Esophagus squamous epithelium (tissue), 5 donors: ENCODE results near the gene SPAM1. TPM values are rescaled to one million over a fixed set of nuclear protein-coding genes. Genes with fewer than 3 reads are reported as not detected.

Source experiments
- DNase-seq: peaks from one replicate; lab custom pipeline; 2025; lab: John Stamatoyannopoulos, UW
- H3K27ac ChIP-seq, 4 donors: fragments of 200-600 bp; sonication (generic); one replicate each; pipeline ENCODE4 v1.5.1; 2016 to 2019; ENCODE audit warnings: mild to moderate bottlenecking in 1 of 4
- H3K27me3 ChIP-seq, 4 donors: fragments of 200-600 bp; sonication (generic); 1 replicate in 3 of 4; 2 replicates in 1 of 4; pipeline versions ENCODE4 v1.5.1 to v1.6.0; 2017 to 2021; ENCODE audit warnings: antibody characterized with exemption in 1 of 4
- H3K36me3 ChIP-seq, 3 donors: fragments of 200-600 bp; sonication (generic); one replicate each; pipeline ENCODE4 v1.5.1; 2016 to 2019
- H3K4me1 ChIP-seq, 3 donors: fragments of 200-600 bp; sonication (generic); one replicate each; pipeline ENCODE4 v1.5.1; 2017 to 2019
- H3K4me3 ChIP-seq, 4 donors: fragments of 200-600 bp; sonication (generic); 1 replicate in 3 of 4; 2 replicates in 1 of 4; pipeline ENCODE4 v1.5.1; 2016 to 2019; ENCODE audit warnings: mild to moderate bottlenecking in 2 of 4, moderate library complexity in 1 of 4
- H3K9me3 ChIP-seq, 3 donors: fragments of 200-600 bp; sonication (generic); one replicate each; pipeline ENCODE4 v1.5.1; 2016 to 2019
- POLR2A ChIP-seq, 4 donors: fragments of 450-650 bp; IDR thresholded peaks; one replicate each; pipeline ENCODE4 v1.6.1; 2017; ENCODE audit warnings: antibody characterized with exemption in 4 of 4, mild to moderate bottlenecking in 4 of 4, moderate library complexity in 3 of 4
- whole genome bisulfite sequencing, 2 donors: methylation state at CpG; one replicate each; pipeline ENCODE4 v1.1.5; 2018; 5-methylcytosine and 5-hydroxymethylcytosine counted together
- intact Hi-C: fragments of 100-400 bp; cut with DNase I; formaldehyde crosslinking; loops from one replicate; pipeline ENCODE4 v1.15.0; 2022
- total RNA-seq, 4 donors: library from RNA; depleted of rRNA; stranded (reverse); fragments of >200 nt; gene quantifications; one replicate each; pipeline ENCODE4 v1.1.0, GENCODE V29; 2016
- TF ChIP-seq, protein P1 (sequence below), 6 experiments: fragments of 450-650 bp in 4 of 6; fragments of 200-600 bp in 2 of 6; sonication (generic) in 2 of 6; IDR thresholded peaks; one replicate each; pipeline ENCODE4 v1.5.1; 2016 to 2019; ENCODE audit warnings: antibody characterized with exemption in 6 of 6, mild to moderate bottlenecking in 4 of 6, moderate library complexity in 4 of 6
- donor health status: DM: yes; HTN: yes; CAD: no.

SPAM1 gene
- total RNA-seq, 4 donors from 2014 or later, result not detected

DNA sequence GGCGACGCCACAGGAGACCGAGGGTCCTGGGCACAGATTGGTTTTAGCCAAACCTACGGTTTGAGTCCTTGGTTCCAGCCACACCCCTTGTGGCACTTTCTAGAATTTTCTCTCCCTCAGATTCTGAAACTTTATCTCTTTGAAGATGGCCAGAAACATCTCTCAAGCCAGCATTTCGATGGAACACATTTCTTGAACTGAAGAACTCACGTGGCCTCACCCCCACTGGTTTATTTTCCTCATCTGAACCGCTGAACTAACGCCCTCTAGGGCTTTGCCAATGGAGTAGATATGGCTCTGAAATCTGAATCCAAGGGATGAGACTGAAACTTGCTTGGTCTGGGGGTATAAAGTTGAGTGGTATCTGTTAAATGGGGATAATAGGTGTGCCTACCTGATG, 6.7 kb upstream of the SPAM1 start:
- Histone ChIP-seq H3K4me3 (no peak overlapping the region), H3K27me3 (no peaks in the 10 kb centered on the region), H3K4me1 (no peaks in the 10 kb centered on the region), H3K9me3 (no peaks in the 10 kb centered on the region), H3K36me3 (no peaks in the 10 kb centered on the region), H3K27ac (no peak overlapping the region)
- DNase-seq, result no peak
- 69 to 77% methylated on average over 8 of the region's 8 CpGs for whole genome bisulfite sequencing, 2 donors
- no peak for TF ChIP-seq POLR2A (IDR thresholded peaks at IDR 0.05)
- TF ChIP-seq, protein P1, sequence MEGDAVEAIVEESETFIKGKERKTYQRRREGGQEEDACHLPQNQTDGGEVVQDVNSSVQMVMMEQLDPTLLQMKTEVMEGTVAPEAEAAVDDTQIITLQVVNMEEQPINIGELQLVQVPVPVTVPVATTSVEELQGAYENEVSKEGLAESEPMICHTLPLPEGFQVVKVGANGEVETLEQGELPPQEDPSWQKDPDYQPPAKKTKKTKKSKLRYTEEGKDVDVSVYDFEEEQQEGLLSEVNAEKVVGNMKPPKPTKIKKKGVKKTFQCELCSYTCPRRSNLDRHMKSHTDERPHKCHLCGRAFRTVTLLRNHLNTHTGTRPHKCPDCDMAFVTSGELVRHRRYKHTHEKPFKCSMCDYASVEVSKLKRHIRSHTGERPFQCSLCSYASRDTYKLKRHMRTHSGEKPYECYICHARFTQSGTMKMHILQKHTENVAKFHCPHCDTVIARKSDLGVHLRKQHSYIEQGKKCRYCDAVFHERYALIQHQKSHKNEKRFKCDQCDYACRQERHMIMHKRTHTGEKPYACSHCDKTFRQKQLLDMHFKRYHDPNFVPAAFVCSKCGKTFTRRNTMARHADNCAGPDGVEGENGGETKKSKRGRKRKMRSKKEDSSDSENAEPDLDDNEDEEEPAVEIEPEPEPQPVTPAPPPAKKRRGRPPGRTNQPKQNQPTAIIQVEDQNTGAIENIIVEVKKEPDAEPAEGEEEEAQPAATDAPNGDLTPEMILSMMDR (IDR thresholded peaks at IDR 0.05), result no peak
- intact Hi-C loops, result no loop called here

DNA sequence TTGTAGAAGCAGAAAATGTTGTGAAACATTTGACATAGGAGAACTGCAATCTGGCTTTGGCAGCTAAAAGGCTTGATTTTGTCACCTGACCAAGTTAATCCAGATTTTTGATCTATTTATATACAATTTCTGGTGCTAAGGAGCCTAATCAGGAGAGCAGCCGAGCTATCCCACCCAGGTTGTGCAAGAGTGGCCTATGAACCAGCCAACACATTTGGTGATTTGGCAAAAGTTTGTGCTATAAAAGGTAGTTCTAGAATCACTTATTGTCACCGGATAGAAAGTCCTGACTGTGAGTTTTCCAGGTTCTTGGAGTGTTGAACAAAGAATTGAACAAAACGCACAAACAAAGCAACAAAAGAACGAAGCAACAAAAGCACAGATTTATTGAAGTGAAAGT, 1.4 kb upstream of the SPAM1 start:
- intact Hi-C loops, result no loop called here
- DNase-seq, result no peak
- no peaks in the 10 kb centered on the region for H3K27me3 ChIP-seq
- WGBS, 2 donors, result 75 to 83% methylated on average over 4 of the region's 4 CpGs
- no peak overlapping the region for H3K27ac ChIP-seq
- H3K9me3 ChIP-seq, result no peaks in the 10 kb centered on the region
- no peaks in the 10 kb centered on the region for H3K4me1 ChIP-seq
- H3K4me3 ChIP-seq, result no peak overlapping the region
- no peaks in the 10 kb centered on the region for H3K36me3 ChIP-seq
- TF ChIP-seq, protein P1 (IDR thresholded peaks at IDR 0.05), result no peak
- no peak for TF ChIP-seq POLR2A (IDR thresholded peaks at IDR 0.05)

DNA sequence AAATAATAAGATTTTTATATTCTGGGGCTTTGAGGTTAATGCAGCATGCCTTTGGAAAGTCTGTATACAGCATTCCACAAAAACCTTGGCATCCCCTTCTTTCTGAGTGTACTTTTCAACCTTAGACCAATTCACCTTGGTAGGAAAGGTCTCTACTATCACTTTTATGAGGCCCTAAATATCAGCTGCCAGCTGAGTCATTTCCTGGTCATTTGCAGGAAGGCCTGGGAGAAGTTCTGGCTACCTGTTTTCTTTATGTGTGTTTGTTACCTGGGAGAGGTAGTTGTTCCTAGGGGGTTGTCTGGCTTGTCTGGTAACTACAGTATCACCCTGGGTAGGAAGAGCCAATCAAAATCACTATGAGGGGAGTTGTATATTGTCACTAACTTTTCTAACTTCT, 4.1 kb downstream of the SPAM1 start:
- DNase-seq, result no peak
- no peak overlapping the region for H3K4me3 ChIP-seq
- H3K36me3 ChIP-seq, result no peaks in the 10 kb centered on the region
- no peak for TF ChIP-seq POLR2A (IDR thresholded peaks at IDR 0.05)
- TF ChIP-seq, protein P1 (IDR thresholded peaks at IDR 0.05), result no peak
- H3K4me1 ChIP-seq, result no peaks in the 10 kb centered on the region
- H3K9me3 ChIP-seq, result no peaks in the 10 kb centered on the region
- intact Hi-C loops, result no loop called here
- no peak overlapping the region for H3K27ac ChIP-seq
- no peaks in the 10 kb centered on the region for H3K27me3 ChIP-seq

DNA sequence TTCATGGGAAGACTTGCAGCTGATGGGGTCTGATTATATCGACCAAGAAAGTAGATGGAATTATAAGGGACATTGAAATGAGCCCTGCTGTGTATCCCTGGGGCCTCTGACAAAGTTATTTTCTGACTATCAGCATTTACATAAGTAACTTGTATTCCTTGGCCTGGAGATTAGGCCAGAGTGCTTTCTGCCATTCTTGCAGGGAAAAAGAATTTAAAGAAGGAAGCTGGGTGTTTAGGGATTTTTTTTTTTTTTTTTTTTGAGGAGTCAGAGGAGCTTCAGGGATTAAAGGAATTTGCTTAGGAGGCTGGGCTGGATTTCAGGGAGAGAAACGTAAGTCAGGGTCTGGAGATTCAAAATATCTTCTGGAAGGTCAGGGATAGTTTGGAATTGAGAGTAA, 4.6 kb downstream of the SPAM1 start:
- DNase-seq, result no peak
- Histone ChIP-seq H3K27me3 (no peaks in the 10 kb centered on the region), H3K9me3 (no peaks in the 10 kb centered on the region), H3K27ac (no peak overlapping the region), H3K36me3 (no peaks in the 10 kb centered on the region), H3K4me3 (no peak overlapping the region), H3K4me1 (no peaks in the 10 kb centered on the region)
- WGBS, 2 donors, result 28 to 42% methylated on average over 2 of the region's 2 CpGs
- no peak for TF ChIP-seq POLR2A (IDR thresholded peaks at IDR 0.05)
- intact Hi-C loops, result no loop called here

DNA sequence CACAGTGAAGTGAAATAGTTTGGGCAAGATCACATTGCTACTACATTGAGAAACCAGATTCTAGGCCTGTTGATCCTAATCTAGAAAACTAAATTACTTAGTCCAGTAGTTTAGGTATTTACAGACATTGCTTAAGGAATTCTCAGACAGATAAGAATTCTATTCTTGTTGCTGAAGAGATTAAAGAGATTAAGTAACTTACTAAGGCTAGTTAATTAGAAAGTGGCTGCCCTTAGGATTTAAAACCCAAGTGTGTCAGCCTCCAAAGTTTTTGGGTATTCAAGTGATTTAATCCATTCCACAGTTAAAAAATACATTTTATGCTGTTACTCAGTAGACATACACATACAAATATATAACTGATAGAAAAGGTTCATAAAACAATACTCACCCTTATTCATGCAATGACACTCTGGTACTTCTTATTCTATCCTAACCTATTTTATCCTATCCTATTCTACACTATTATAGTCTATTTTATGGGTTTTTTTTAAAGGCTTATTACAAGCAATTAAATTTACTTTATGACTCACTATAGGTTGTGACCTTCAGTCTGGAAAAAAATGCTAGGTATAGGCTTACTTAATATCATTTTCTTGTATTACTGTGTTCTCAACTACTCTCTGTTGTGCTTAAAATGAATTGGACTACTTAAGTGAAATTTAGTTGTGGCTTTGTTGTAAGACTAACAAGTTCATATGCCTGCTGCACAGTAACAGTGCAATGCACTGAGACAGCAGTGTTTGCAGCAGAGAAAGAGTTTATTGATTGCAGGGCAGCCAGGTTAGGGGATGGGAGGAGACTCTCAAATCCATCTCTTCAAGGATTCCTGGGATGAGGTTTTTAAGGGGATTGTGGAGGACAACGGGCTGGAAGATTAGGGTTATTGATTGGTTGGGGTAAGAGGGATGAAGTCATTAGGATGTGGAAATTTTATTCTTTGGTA, 10.7 kb downstream of the SPAM1 start:
- Histone ChIP-seq H3K4me1 (no peaks in the 10 kb centered on the region), H3K27me3 (no peaks in the 10 kb centered on the region), H3K4me3 (no peak overlapping the region), H3K36me3 (no peaks in the 10 kb centered on the region), H3K9me3 (peaks cover 0 to 10% (median 0%) of the 10 kb centered on the region in 3 donors), H3K27ac (no peak overlapping the region)
- TF ChIP-seq, protein P1 (IDR thresholded peaks at IDR 0.05), result no peak
- no peak for TF ChIP-seq POLR2A (IDR thresholded peaks at IDR 0.05)
- 54 to 72% methylated on average over 1 of the region's 1 CpG for whole genome bisulfite sequencing, 2 donors
- DNase-seq, result no peak
- intact Hi-C loops, result no loop called here
